HG02571 (cell line): ENCODE measurements around the gene MYOF.
"Not testable (repeated sequence)": the region's sequence is repeated elsewhere in the genome, so short reads cannot be mapped to it uniquely, and the experiment has no call there.

Experiments used
- ATAC-seq: cut with Tn5 transposase; IDR thresholded peaks from one replicate; pipeline ENCODE4 v1.9.1; 2021; ENCODE audit warnings: mild to moderate bottlenecking, moderate library complexity; ENCODE audit not compliant: unreplicated experiment

Gene MYOF

GRCh38 chr10:93356516-93356915, 125.6 kb downstream of the MYOF start:
- ATAC-seq: no peak

DNA sequence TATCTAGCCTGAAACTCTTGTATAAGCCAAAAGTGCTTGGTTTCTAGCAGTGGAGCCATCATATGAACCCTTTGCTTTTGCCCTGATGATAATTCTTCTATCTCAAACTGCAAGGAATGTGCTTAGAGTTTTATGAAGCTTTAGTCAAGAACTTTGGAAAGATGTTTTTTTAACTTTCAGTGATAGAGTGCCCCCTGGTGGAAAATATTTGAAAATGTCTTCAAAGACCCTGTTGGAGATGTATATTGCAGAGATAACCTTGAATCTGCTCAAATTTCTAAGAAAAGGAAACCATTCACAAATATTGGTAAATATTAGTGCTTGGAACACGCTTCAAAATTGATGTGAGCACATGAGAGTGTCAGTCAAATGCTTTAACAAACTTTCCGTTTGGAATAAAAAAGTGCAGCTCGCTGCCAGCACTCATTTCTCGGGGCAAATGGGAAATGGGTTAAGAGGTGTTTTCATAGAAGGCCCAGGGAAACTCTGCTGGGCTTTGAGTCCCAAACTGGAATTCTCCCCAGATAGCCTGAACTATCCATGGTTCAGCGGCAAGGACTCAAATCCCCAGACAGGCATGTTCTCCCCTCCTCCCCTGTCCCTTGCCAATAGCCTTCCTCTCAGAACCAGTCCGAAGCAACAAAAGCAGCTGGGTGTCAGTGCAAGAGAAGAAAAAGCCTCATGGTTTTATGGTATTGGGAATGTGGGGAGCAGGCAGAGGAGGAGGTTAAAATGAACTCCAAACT, 129.3 kb downstream of the MYOF start:
- no peak for ATAC-seq

- no peak for ATAC-seq
Measured at GRCh38 chr10:93346694-93347093, 135.4 kb downstream of the MYOF start.

- ATAC-seq: no peak
Measured at GRCh38 chr10:93346108-93346507, 136.0 kb downstream of the MYOF start.

DNA sequence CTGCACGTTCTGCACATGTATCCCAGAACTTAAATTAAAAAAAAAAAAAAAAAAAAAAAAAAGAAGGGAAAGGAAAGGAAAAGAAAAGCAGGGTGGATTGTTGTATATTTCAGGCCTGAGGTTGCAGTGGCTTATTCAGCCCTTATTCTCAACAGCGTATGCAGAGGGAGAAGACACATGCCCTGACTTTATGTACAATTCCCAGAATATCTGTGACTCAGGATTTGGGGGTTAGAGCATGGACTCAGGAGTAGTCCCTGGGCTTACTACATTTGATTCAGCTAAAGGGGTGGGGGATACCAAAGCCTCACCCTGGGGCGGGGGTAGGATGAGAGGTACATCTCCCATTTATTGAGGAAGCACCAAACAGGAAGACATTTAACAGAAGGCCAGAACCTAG, 137.4 kb downstream of the MYOF start:
- ATAC-seq: no peak

DNA sequence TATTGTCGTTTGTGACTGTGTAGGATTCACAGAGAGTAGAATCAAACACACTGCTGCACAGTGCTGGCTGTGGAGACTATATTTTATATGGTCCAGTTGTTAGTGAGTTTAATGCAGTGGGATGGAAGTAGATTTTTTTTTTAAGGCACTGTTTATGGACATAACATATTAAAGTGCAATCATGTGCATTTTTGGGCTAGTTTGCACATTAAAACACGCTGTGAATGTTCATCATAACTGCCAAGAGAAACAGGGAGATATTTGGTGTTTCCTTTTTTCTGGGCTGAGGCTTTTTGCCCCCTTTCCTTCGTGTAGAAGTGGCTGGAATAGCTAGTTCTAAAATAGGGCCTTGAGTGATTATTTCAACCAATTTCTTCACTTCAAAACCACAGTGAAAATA, 139.2 kb downstream of the MYOF start:
- ATAC-seq: no peak

DNA sequence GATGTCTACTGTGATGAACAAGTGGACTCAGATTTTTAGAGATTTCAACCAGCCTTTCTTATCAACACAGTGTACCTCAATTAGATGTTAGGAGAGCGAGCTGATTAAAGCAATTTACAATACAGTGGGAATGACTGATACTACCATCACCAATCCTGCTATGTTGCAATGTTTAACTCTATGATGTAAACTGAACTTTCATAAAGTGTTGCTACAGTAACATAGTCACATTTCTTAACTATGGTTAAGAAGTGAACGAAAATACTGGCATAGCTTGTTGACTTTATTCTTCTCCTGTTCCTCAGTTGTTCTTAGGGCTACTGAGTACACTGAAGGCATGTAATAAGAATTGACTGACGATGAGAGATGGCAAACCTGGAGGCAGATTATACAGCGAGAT, 139.8 kb downstream of the MYOF start:
- ATAC-seq: no peak

DNA sequence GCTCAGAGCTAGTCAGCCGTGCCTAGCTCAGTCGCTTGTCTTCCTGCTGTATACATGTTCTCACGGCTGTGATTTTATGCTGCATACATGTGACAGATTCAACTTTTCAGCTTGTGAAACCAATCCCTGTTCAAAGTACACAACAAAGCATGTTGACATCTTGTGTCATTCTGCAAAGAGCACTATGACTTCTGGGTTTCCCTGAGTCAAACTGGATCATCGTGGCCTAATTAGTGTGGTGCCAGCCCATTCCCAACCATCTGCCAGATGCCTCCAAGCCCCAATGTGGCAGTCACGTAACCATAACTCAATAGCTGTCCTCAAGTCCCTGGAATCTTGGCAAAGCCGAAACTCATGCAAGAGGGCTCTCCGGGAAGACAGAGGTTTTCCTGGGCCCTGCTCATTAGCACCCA, 144.8 kb downstream of the MYOF start:
- ATAC-seq: no peak

DNA sequence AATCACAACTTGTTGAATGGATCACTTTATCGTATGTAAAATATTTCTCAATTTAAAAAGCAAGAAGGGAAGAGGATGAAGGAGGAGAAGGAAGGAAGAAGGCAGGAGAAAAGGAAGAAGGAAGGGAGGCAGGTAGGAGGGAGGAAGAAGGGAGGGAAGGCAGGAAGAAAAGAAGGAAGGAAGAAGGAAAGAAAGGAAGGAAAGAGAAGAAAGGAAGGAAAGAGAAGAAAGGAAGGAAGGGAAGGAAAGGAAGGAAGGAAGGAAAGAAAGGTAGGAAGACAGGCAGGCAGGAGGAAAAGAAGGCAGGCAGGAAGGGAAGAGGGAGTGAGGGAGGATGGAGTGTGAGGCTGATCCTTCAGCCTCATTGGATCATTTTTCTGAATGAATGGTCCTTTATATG, 145.5 kb downstream of the MYOF start:
- ATAC-seq: no peak

- ATAC-seq: no peak
Measured at GRCh38 chr10:93336110-93336509, 146.0 kb downstream of the MYOF start.

DNA sequence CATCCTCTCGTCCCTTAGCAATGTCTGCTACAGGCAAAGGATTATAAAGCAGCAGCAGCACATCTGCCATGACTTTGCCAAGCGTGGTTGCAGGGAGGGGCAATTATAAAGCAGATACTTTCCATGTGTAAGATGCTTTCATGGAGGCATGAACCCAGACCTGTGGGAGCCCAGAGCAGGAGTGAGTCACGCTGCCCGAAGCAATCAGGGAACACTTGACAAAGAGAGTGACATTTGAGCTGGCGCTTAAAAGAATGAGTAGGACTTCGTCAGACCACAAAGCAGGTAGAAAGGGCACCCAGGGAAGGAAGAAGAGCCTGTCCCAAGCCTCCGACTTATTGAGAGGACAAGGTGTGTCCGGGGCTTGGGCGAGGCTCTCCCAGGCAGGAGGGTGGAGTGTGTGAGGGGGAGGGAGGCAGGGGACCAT, 147.2 kb downstream of the MYOF start:
- ATAC-seq: no peak

DNA sequence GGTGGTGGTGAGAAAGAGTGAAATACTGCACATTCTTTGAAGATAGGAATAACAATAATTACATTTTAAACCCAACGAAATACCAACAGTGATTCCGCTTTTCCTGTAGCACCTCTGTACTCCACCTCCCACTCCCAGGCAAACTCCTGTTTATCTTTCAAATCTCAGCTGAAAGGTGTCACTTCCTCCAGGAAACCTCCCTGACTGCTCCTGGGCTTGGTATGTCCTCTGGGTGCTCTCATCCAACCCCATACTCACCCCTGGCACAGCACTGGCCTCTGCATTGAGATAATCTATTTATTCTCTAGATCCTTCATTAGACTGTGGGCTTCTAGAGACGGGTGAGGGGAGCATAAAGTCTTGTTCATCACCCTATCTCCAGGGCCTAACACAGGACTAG, 148.0 kb downstream of the MYOF start:
- no peak for ATAC-seq

DNA sequence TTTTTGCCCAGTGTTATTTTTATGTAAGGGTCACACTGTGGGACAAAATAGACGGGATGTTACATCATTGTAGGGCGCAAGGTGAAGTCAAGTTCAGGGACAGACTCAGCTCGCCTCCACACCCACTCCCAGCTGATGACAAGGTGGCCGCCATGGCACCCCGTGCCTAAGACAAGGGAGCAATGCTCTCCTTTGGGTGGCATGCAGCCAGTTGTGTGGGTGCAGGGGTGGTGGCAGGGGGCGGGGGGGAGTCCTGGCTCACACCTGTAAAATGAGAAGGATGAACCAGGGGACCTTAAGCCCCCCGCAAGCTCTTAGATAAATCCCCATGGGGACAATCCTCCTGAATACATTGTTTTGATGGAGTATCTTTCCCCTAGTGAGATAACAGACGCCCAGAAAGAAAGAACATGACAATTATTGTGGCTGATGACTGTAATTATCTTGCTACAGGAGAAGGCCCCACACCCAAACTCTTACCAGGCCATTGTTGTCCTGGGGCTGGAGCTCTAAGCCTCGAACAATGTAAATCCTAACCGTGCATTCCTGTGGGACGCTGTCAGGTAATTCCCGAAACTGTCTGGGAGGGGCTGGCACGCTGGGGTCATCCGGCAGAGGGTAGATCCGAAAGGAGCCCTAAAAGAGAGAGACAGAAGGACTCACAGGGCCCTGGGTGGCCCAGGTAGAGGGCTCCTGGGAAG, 148.7 kb downstream of the MYOF start:
- no peak for ATAC-seq

GRCh38 chr10:93330824-93331223, 151.3 kb downstream of the MYOF start:
- no peak for ATAC-seq

- ATAC-seq: no peak
Measured at GRCh38 chr10:93319896-93320295, 162.2 kb downstream of the MYOF start.

- no peak for ATAC-seq
Measured at GRCh38 chr10:93319096-93319495, 163.0 kb downstream of the MYOF start.

DNA sequence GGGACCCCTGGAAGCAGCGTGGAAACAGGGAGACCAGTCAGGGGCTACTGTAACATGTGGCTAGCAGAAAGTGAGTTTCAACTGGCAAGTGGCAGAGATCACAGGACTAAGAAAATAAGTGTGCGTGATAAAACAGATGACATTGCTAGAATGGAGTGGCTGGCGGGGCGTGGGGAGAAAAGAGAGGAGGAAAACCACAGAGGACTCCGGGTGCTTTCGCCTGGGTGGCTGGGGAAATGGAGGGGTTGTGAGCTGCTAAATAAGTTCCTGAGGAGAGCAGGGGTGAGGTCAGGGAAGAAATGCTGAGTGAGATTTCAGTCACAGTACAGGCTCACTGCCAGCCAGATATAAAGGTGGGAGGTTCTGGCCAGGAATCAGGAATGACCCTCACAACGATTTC, 166.9 kb downstream of the MYOF start:
- ATAC-seq: no peak

DNA sequence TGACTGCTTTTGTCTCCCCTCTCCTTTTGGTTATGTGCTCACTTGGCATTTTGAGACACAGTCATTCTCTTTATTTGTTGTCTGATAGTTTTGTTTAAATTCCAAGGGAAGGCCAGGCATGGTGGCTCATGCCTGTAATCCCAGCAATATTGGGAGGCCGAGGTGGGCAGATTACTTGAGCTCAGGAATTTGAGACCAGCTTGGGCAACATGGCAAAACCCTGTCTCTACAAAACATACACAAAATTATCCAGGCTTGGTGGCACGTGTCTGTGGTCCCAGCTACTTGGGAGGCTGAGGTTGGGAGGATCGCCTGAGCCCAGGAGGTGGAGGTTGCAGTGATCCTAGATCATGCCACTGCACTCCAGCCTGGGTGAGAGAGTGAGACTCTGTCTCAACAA, 167.5 kb downstream of the MYOF start:
- not testable (repeated sequence) for ATAC-seq

DNA sequence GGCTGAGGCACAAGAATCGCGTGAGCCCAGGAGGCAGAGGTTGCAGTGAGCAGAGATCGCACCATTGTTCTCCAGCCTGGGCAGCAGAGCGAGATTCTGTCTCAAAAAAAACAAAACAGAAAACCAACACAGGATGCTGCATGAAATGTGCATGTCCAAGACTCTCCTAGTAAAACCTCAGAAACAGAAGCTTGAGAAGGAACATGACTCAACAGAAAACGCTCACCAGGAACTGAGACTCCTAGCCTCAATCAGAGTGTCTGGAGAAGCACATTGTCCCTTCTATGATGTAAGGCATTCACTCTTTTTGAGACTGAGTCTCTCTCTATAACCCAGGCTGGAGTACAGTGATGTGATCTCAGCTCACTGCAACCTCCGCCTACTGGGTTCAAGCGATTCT, 168.3 kb downstream of the MYOF start:
- no peak for ATAC-seq

- no peak for ATAC-seq
Measured at GRCh38 chr10:93309062-93309461, 173.1 kb downstream of the MYOF start.

GRCh38 chr10:93305122-93305521, 177.0 kb downstream of the MYOF start:
- no peak for ATAC-seq

DNA sequence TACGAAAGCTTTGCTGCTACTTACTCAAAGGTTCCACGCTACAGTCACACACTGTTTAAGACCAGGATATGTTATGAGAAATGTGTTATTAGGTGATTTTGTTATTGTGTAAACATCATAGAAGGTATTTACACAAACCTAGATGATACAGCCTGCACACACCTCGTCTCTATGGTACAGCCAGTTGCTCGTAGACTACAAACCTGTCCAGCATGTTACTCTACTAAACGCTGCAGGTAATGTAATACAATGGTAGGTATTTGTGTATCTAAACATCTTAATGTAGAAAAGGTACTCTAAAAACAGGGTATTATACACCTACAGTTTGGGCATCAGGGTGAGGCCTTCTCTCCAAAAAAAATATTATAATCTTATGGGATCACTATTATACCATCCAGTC, 181.2 kb downstream of the MYOF start:
- ATAC-seq: no peak
